GM12878 (cell line): ENCODE data around the gene MEIS2. TPM values are rescaled to one million over a fixed set of nuclear protein-coding genes. Genes with fewer than 3 reads are reported as not detected.

ENCODE experiments used
- ATAC-seq: fragments of 200-7000 bp; cut with Tn5 transposase; 3 replicates; pipeline ENCODE4 v1.9.1; 2020; ENCODE audit warnings: mild to moderate bottlenecking, moderate library complexity
- BruUV-seq: library from RNA; stranded (reverse); fragments of 400-500 nt; replicated peaks from 2 replicates; lab custom pipeline; 2021; lab: Mats Ljungman, UMichigan
- CTCF ChIA-PET: fragments of 300-600 bp; sonication (Branson Sonifier 250); formaldehyde crosslinking; extraction: SDS; loops from one replicate; lab custom pipeline; 2021; ENCODE audit warnings: inconsistent platforms; lab: Yijun Ruan, JAX
- POLR2A ChIA-PET: fragments of 350-600 bp; formaldehyde crosslinking; extraction: SDS; loops from one replicate; lab custom pipeline; 2021; ENCODE audit warnings: inconsistent platforms; lab: Charles Lee
- RAD21 ChIA-PET: fragments of 300-600 bp; sonication (Branson Sonifier 250); formaldehyde crosslinking; loops from one replicate; lab custom pipeline; 2023; ENCODE audit warnings: antibody characterized with exemption; ENCODE audit not compliant: unreplicated experiment; lab: Charles Lee
- SMC1A ChIA-PET: fragments of 300-600 bp; sonication (Branson Sonifier 250); formaldehyde crosslinking; loops from one replicate; lab custom pipeline; 2023; ENCODE audit not compliant: unreplicated experiment, uncharacterized antibody; lab: Charles Lee
- DNase-seq: peaks from one replicate; pipeline ENCODE4 v3.0.0-alpha.2; 2011; ENCODE audit warnings: low read depth, low spot score
- FAIRE-seq: peaks from 3 replicates; lab custom pipeline; 2011; peaks lifted over from hg19 to GRCh38; lab: Jason Lieb, UNC
- H2AFZ ChIP-seq: 2 replicates; pipeline ENCODE4 v1.6.0; 2011; ENCODE audit warnings: low read depth, low read length, control low read depth; ENCODE audit not compliant: control insufficient read depth
- H3K27ac ChIP-seq: 2 replicates; pipeline ENCODE4 v1.5.1; 2011; ENCODE audit warnings: control low read depth; ENCODE audit not compliant: control insufficient read depth, insufficient read depth
- H3K27me3 ChIP-seq, 2 experiments: replicated peaks in 1 of 2; 2 replicates each; pipeline versions ENCODE4 v1.6.0 to v1.6.1; 2011; ENCODE audit warnings: low read length in 1 of 2; ENCODE audit not compliant: control insufficient read depth in 2 of 2, insufficient read depth in 2 of 2
- H3K36me3 ChIP-seq, 2 experiments: 2 replicates each; pipeline ENCODE4 v1.5.1; 2011; ENCODE audit warnings: low read length in 1 of 2; ENCODE audit not compliant: control insufficient read depth in 2 of 2, insufficient read depth in 2 of 2
- H3K4me1 ChIP-seq: 2 replicates; pipeline ENCODE4 v1.6.1; 2011; ENCODE audit warnings: mild to moderate bottlenecking, low read length, moderate library complexity, mixed read lengths; ENCODE audit not compliant: control insufficient read depth, insufficient read depth
- H3K4me2 ChIP-seq: 2 replicates; pipeline ENCODE4 v1.6.0; 2011; ENCODE audit warnings: control low read depth; ENCODE audit not compliant: control insufficient read depth, insufficient read depth
- H3K4me3 ChIP-seq: fragments of 200-600 bp; sonication (generic); 2 replicates; pipeline ENCODE4 v1.5.1; 2016
- H3K79me2 ChIP-seq: 2 replicates; pipeline ENCODE4 v1.6.0; 2011; ENCODE audit warnings: low read length; ENCODE audit not compliant: control insufficient read depth, insufficient read depth
- H3K9ac ChIP-seq: 2 replicates; pipeline ENCODE4 v1.8.0; 2011; ENCODE audit warnings: low read length, control low read depth, mixed read lengths; ENCODE audit not compliant: control insufficient read depth, insufficient read depth
- H3K9me3 ChIP-seq: replicated peaks from 3 replicates; pipeline ENCODE4 v1.5.1; 2011; ENCODE audit warnings: mild to moderate bottlenecking, low read length; ENCODE audit not compliant: control insufficient read depth, insufficient read depth
- H4K20me1 ChIP-seq: 2 replicates; pipeline ENCODE4 v1.6.0; 2011; ENCODE audit not compliant: control insufficient read depth, insufficient read depth
- CBX3 ChIP-seq: fragments of 200-600 bp; sonication (generic); IDR thresholded peaks from 2 replicates; pipeline ENCODE4 v1.6.1; 2016; ENCODE audit warnings: low read depth, borderline replicate concordance
- CEBPZ ChIP-seq: fragments of 150-350 bp; IDR thresholded peaks from 2 replicates; pipeline ENCODE4 v1.6.1; 2016; ENCODE audit warnings: low read depth, low read length
- CHD4 ChIP-seq: fragments of 200-600 bp; sonication (generic); IDR thresholded peaks from 2 replicates; pipeline ENCODE4 v1.6.1; 2016; ENCODE audit warnings: mild to moderate bottlenecking
- E4F1 ChIP-seq: fragments of 450-650 bp; IDR thresholded peaks from 2 replicates; pipeline ENCODE4 v1.6.1; 2018; ENCODE audit warnings: borderline replicate concordance, mild to moderate bottlenecking; ENCODE audit not compliant: partially characterized antibody
- FOXK2 ChIP-seq: fragments of 450-650 bp; IDR thresholded peaks from 2 replicates; pipeline ENCODE4 v1.6.1; 2017; ENCODE audit warnings: mild to moderate bottlenecking, moderate library complexity
- GABPA ChIP-seq: IDR thresholded peaks from 2 replicates; pipeline ENCODE4 v1.6.1; 2014; ENCODE audit warnings: antibody characterized with exemption, low read depth, mild to moderate bottlenecking, inconsistent platforms
- HSF1 ChIP-seq: fragments of 150-350 bp; IDR thresholded peaks from 2 replicates; pipeline ENCODE4 v1.6.1; 2014; ENCODE audit warnings: mild to moderate bottlenecking, low read depth, low read length
- RAD21 ChIP-seq: IDR thresholded peaks from 2 replicates; pipeline ENCODE4 v1.6.1; 2011; ENCODE audit warnings: mild to moderate bottlenecking, low read depth, low read length, moderate library complexity; ENCODE audit not compliant: insufficient read depth
- TCF7 ChIP-seq: IDR thresholded peaks from 2 replicates; pipeline ENCODE4 v1.6.1; 2014; ENCODE audit warnings: antibody characterized with exemption, borderline replicate concordance
- ZBTB33 ChIP-seq: fragments of 450-650 bp; IDR thresholded peaks from 2 replicates; pipeline ENCODE4 v1.6.1; 2017; ENCODE audit warnings: mild to moderate bottlenecking
- WGBS: methylation state at CpG from one replicate; pipeline ENCODE4 v1.1.6; 2016; ENCODE audit warnings: low lambda C conversion rate; ENCODE audit not compliant: insufficient replicate concordance, insufficient coverage; ENCODE audit errors: missing lambda C conversion rate; 5-methylcytosine and 5-hydroxymethylcytosine counted together
- in situ Hi-C: fragments of 300-500 bp; cut with MboI; formaldehyde crosslinking; loops from 9 replicates; pipeline ENCODE4 v1.14.3; 2018; ENCODE audit warnings: mixed read lengths
- intact Hi-C: fragments of 100-400 bp; cut with micrococcal nuclease; formaldehyde crosslinking; loops from one replicate; pipeline ENCODE4 v1.14.2; 2022; ENCODE audit not compliant: unreplicated experiment
- polyA plus RNA-seq, 11 experiments: library from polyadenylated mRNA; depleted of rRNA in 4 of 11; unstranded in 6 of 11; stranded (reverse) in 5 of 11; fragments of >200 nt; fragmentation: Nextera tagmentation in 4 of 11; fragmentation: Illumina TruSeq in 1 of 11; extraction: Ambion mirVana in 4 of 11; extraction: Trizol in 1 of 11; gene quantifications; 1 replicate in 1 of 11; 2 replicates in 10 of 11; pipeline versions ENCODE4 v1.2.1 to v1.2.3, GENCODE V29; 2011 to 2016; ENCODE audit warnings: inconsistent platforms in 2 of 11, missing spikeins in 2 of 11, low read depth in 1 of 11
- total RNA-seq, 4 experiments: library from RNA; depleted of rRNA in 3 of 4; stranded (reverse); fragments of >200 nt in 3 of 4; fragmentation: Illumina TruSeq in 1 of 4; extraction: Trizol in 1 of 4; gene quantifications; 2 replicates each; pipeline versions ENCODE4 v1.2.1 to v1.2.3, GENCODE V29; 2013 to 2021

MEIS2 gene
- total and polyA plus RNA-seq, 10 of the 15 experiments (the other 5 are each of a cell fraction or from before 2014, with no cell fraction given) = 9.2 to 54.0 (median 20.4) TPM

- FAIRE-seq = no peak
Observed at GRCh38 chr15:36874930-36875329, 225.4 kb downstream of the MEIS2 start.

More at GRCh38 chr15:36874930-36875329, 225.4 kb downstream of the MEIS2 start:
- H3K27ac ChIP-seq = no peak overlapping the region
- SMC1A ChIA-PET = interaction anchor here (1.0 to 2.3 kb wide), 4 partner anchors 9 to 375 kb away, joined by 3 to 7 read pairs (median 4); no protein-coding TSS in a partner anchor
- WGBS = 31% methylated on average over 5 of the region's 5 CpGs
- no peak overlapping the region for H3K9ac ChIP-seq
- no peaks in the 10 kb centered on the region for H3K9me3 ChIP-seq
- no peak overlapping the region for H3K4me3 ChIP-seq
- CTCF ChIA-PET = interaction anchor here (0.7 to 1.9 kb wide), 4 partner anchors 9 to 384 kb away, joined by 3 to 4 read pairs (median 4); no protein-coding TSS in a partner anchor
- no peak for ATAC-seq
- intact Hi-C loops (no loop called here), in situ Hi-C loops (loop anchor here (25.0 kb wide), 1 partner anchor 1012 kb away; no protein-coding TSS in a partner anchor)
- RAD21 ChIA-PET = no interaction called here
- no TSS peak for BruUV-seq
- H2AFZ ChIP-seq = no peak overlapping the region
- H3K4me1 ChIP-seq = 0 out of 2 replicates have a peak, but pooled peaks cover 4% of the 10 kb centered on the region
- H3K4me2 ChIP-seq = no peak overlapping the region
- POLR2A ChIA-PET = interaction anchor here (0.6 kb wide), 1 partner anchor 685 kb away, joined by 3 read pairs; no protein-coding TSS in a partner anchor
- H4K20me1 ChIP-seq = no peaks in the 10 kb centered on the region
- no peak for DNase-seq
- peaks cover 6 to 9% of the 10 kb centered on the region in 2 experiments for H3K27me3 ChIP-seq
- no peak for TF ChIP-seq CBX3
- no peak for TF ChIP-seq ZBTB33
- no peak for TF ChIP-seq GABPA
- TF ChIP-seq CEBPZ = no peak
- TF ChIP-seq RAD21 = no peak
- no peak for TF ChIP-seq E4F1
- no peak for TF ChIP-seq FOXK2
- no peak for TF ChIP-seq CHD4
- TF ChIP-seq HSF1 = no peak
- no peak for TF ChIP-seq TCF7
- no peaks in the 10 kb centered on the region for H3K79me2 ChIP-seq
- H3K36me3 ChIP-seq = no peaks in the 10 kb centered on the region
